Measurements from ENCODE around the gene MAN1B1.

GRCh38 chr9:137114220-137114612, 27.4 kb downstream of the MAN1B1 start:
- TF ChIP-seq CTCF (optimal IDR thresholded peaks at IDR 0.05 in 1 of 3, IDR thresholded peaks at IDR 0.05 in 1 of 3, conservative IDR thresholded peaks at IDR 0.05 in 1 of 3; ENCODE audit: extremely low read depth in 1 of 3, insufficient read depth in 2 of 3, low read length in 3 of 3) (no peak), EZH2 (IDR thresholded peaks at IDR 0.05; ENCODE audit: low read length) (no peak)

Measured in keratinocyte (primary cell).